ENCODE data around the gene WDR38.
A peak's percentile ranks its signal among the peaks of the same experiment; 100 is the strongest.
"Not testable (repeated sequence)": the region's sequence is repeated elsewhere in the genome, so short reads cannot be mapped to it uniquely, and the experiment has no call there.

Gene WDR38

GRCh38 chr9:124835026-124835557 is 18.2 kb upstream of the WDR38 start:
- no peak for DNase-seq (ENCODE audit: low spot score)
- no peak for TF ChIP-seq CTCF (IDR thresholded peaks at IDR 0.05; ENCODE audit: extremely low read depth, missing control alignments)

- not testable (repeated sequence) for DNase-seq (ENCODE audit: low spot score)
These were observed 15.1 kb upstream of the WDR38 start for GRCh38 chr9:124838132-124838531.

DNA sequence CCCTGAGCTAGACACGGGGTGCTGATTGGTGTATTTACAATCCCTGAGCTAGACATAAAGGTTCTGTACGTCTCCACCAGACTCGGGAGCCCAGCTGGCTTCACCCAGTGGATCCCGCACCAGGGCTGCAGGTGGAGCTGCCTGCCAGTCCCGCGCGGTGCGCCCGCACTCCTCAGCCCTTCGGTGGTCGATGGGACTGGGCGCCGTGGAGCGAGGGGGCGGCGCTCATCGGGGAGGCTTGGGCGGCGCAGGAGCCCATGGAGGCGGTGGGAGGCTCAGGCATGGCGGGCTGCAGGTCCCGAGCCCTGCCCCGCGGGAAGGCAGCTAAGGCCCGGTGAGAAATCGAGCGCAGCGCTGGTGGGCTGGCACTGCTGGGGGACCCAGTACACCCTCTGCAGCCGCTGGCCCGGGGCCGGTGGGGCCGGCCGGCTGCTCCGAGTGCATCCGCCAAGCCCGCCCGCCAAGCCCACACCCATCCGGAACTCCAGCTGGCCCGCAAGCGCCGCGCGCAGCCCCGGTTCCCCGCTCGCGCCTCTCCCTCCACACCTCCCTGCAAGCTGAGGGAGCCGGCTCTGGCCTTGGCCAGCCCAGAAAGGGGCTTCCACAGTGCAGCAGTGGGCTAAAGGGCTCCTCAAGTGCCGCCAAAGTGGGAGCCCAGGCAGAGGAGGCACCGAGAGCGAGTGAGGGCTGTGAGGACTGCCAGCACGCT is 14.5 kb upstream of the WDR38 start:
- DNase-seq (ENCODE audit: low spot score): not testable (repeated sequence)

- DNase-seq (ENCODE audit: low spot score): no peak
These were observed 13.5 kb upstream of the WDR38 start for GRCh38 chr9:124839612-124840299.

GRCh38 chr9:124840300-124840833 is 12.9 kb upstream of the WDR38 start:
- TF ChIP-seq CTCF (IDR thresholded peaks at IDR 0.05; ENCODE audit: extremely low read depth, missing control alignments): no peak
- no peak for DNase-seq (ENCODE audit: low spot score)

More at GRCh38 chr9:124839612-124840299, 13.5 kb upstream of the WDR38 start:
- peak; percentile 14 for TF ChIP-seq CTCF (IDR thresholded peaks at IDR 0.05; ENCODE audit: extremely low read depth, missing control alignments)

DNA sequence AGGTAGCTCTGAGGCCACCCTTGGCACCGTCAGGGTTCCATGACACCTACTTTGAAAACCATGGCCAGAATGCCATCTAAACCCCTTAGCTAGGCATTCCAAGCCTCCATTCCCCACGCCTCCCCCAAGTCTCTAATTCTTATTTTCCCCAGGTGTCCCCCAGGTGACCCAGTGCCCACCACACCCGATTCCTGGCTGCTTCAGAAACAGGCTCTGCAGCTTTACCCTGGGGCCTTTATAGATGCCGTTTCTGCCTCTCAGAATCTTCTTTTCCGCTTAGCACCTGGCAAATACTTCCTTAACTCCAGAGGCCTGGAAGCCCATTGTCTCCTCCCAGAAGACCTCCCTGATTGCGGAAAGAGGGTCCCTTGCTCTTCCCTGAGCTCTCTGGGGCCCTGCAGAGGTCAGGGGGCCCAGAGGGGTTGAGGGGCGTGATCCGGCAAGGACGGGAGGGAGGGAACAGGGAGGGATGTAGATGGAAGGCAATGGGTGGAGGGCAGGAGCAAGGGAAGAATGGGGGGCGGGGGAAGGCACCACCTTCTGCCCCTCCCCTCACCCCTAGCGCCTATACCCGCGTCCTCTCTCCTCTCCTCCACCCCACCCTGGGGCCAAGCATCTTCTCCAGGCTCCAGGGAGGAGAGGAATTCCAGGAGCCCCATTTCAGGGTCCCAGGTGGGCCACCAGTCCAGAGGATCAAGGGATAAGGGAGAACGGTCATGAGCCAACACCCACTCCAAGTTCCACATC is 12.0 kb upstream of the WDR38 start:
- no peak for DNase-seq (ENCODE audit: low spot score)
- TF ChIP-seq CTCF (IDR thresholded peaks at IDR 0.05; ENCODE audit: extremely low read depth, missing control alignments): no peak

DNA sequence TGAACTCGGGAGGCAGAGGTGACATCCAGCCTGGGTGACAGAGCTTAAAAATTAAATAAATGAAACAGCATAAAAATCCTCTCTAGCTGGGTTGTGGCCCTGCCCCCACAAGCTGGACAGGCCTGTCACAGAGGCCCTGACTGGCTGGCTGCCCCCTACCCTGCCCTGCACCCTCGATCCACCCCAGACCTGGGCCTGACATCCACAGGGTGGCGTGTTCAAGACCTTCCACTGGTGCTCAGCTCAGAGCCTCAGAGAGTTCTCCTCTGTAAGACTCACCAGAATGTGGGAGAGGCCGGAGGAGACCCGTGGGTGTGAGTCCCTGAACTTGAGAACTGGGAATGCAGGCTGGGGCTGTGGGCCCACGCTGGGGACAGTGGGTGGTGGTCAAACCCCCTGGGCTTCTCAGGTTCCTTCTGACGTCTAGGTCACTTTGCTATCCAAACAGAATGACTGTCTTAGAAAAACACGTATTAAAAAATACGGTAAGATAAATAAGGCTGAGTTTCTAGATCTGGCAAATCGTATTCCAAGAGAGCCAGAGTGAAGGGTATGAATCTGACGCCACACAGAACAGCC is 9.7 kb upstream of the WDR38 start:
- no peak for TF ChIP-seq CTCF (IDR thresholded peaks at IDR 0.05; ENCODE audit: extremely low read depth, missing control alignments)
- no peak for DNase-seq (ENCODE audit: low spot score)

- no peak for DNase-seq (ENCODE audit: low spot score)
- no peak for TF ChIP-seq CTCF (IDR thresholded peaks at IDR 0.05; ENCODE audit: extremely low read depth, missing control alignments)
These were observed 9.0 kb upstream of the WDR38 start for GRCh38 chr9:124844291-124844690.

- DNase-seq (ENCODE audit: low spot score): not testable (repeated sequence)
These were observed 6.8 kb upstream of the WDR38 start for GRCh38 chr9:124846467-124846866.
